ENCODE data around the gene HHIPL1.

DNA sequence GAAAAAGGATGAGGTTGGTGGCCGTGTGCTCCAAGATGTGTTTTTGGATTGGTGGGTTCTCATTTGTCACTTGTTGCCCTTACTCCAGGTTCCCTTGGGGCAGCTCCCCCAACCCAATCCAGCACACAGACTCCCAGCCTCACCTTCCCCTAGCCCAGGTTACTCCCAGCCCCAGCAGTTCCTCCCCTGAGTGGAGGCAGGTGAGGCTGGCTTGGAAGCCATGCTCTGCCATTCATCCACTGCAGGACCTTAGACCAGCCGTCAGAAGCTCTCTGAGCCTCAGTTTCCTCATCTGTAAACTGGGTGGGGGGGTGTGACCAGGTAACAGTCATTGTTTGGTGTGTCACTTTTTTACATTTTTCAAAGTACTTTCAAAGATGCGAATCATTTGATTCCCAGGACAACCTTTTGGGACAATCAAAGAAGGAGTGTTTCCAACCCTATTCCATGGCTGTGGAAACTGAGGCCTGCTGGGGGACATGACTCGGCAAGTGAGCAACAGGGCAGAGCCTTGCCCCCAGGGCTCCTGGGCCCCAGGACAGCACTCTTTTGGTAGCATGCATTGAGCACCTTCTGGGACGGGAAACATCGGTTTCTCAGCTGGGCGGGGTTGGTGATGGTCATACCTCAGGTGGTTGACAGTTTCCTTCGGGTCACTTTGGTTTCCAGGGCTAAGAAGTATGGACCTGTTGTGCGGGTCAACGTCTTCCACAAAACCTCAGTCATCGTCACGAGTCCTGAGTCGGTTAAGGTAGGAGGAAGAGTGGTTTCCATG lies 46.4 kb downstream of the HHIPL1 start:
- TF ChIP-seq, protein P1, sequence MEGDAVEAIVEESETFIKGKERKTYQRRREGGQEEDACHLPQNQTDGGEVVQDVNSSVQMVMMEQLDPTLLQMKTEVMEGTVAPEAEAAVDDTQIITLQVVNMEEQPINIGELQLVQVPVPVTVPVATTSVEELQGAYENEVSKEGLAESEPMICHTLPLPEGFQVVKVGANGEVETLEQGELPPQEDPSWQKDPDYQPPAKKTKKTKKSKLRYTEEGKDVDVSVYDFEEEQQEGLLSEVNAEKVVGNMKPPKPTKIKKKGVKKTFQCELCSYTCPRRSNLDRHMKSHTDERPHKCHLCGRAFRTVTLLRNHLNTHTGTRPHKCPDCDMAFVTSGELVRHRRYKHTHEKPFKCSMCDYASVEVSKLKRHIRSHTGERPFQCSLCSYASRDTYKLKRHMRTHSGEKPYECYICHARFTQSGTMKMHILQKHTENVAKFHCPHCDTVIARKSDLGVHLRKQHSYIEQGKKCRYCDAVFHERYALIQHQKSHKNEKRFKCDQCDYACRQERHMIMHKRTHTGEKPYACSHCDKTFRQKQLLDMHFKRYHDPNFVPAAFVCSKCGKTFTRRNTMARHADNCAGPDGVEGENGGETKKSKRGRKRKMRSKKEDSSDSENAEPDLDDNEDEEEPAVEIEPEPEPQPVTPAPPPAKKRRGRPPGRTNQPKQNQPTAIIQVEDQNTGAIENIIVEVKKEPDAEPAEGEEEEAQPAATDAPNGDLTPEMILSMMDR (IDR thresholded peaks at IDR 0.05), result no peak
- TF ChIP-seq POLR2A (IDR thresholded peaks at IDR 0.05) (no peak), POLR2AphosphoS5 (IDR thresholded peaks at IDR 0.05; ENCODE audit: insufficient read depth in 1 of 2, low read depth in 1 of 2) (no peak)
